ENCODE measurements around the gene TMC1. TPM values are rescaled to one million over a fixed set of nuclear protein-coding genes. Genes with fewer than 3 reads are reported as not detected.

TMC1 gene
- total RNA-seq, 1 donor from 2014 or later: not detected

DNA sequence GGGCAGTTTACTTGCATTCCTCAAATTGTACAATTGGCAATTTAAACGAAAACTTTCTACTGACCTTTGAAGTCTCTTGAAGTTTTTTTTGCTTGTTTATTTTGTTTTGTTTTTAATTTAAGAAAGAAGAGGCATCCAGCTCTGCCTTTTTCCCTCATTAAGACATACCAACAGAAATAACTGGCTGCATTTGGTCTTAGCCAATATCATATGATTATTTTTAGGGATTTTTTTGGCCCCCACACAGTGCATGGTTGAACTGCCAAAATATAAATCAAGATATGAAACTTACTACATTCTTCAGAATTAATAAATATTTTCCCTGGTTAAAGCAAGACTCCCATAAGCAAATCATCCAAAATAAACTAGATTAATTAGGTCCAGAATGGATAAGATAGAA, 352.0 kb downstream of the TMC1 start:
- DNase-seq (ENCODE audit: low spot score): no peak
- TF ChIP-seq EZH2phosphoT487 (IDR thresholded peaks at IDR 0.05) (no peak), EZH2 (IDR thresholded peaks at IDR 0.05) (no peak)
- TF ChIP-seq, protein P1, sequence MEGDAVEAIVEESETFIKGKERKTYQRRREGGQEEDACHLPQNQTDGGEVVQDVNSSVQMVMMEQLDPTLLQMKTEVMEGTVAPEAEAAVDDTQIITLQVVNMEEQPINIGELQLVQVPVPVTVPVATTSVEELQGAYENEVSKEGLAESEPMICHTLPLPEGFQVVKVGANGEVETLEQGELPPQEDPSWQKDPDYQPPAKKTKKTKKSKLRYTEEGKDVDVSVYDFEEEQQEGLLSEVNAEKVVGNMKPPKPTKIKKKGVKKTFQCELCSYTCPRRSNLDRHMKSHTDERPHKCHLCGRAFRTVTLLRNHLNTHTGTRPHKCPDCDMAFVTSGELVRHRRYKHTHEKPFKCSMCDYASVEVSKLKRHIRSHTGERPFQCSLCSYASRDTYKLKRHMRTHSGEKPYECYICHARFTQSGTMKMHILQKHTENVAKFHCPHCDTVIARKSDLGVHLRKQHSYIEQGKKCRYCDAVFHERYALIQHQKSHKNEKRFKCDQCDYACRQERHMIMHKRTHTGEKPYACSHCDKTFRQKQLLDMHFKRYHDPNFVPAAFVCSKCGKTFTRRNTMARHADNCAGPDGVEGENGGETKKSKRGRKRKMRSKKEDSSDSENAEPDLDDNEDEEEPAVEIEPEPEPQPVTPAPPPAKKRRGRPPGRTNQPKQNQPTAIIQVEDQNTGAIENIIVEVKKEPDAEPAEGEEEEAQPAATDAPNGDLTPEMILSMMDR (IDR thresholded peaks at IDR 0.05): no peak
- H3K4me3 ChIP-seq: no peak overlapping the region
- H3K4me2 ChIP-seq: no peak overlapping the region
- H3K9me3 Mint-ChIP-seq: no peaks in the 10 kb centered on the region
- H3F3A ChIP-seq (ENCODE audit: low read depth): no peaks in the 10 kb centered on the region
- H3K27me3 Mint-ChIP-seq (ENCODE audit: insufficient read depth, low read depth): no peaks in the 10 kb centered on the region
- H3K27ac ChIP-seq: no peak overlapping the region
- H3K79me2 ChIP-seq (ENCODE audit: low read depth): no peaks in the 10 kb centered on the region
- H3K4me3 Mint-ChIP-seq: no peak overlapping the region
- no peak overlapping the region for H2AFZ ChIP-seq (replicated peaks)
- no peaks in the 10 kb centered on the region for H3K27me3 ChIP-seq
- H4K20me1 ChIP-seq (ENCODE audit: low read depth): no peaks in the 10 kb centered on the region
- H3K9ac ChIP-seq: no peak overlapping the region
- no peaks in the 10 kb centered on the region for H3K36me3 ChIP-seq
- no peaks in the 10 kb centered on the region for H3K9me3 ChIP-seq (ENCODE audit: low read depth)
- H3K36me3 Mint-ChIP-seq: no peaks in the 10 kb centered on the region
- H3K4me1 ChIP-seq: no peaks in the 10 kb centered on the region
- no peaks in the 10 kb centered on the region for H3K4me1 Mint-ChIP-seq
- H3K27ac Mint-ChIP-seq: no peak overlapping the region

DNA sequence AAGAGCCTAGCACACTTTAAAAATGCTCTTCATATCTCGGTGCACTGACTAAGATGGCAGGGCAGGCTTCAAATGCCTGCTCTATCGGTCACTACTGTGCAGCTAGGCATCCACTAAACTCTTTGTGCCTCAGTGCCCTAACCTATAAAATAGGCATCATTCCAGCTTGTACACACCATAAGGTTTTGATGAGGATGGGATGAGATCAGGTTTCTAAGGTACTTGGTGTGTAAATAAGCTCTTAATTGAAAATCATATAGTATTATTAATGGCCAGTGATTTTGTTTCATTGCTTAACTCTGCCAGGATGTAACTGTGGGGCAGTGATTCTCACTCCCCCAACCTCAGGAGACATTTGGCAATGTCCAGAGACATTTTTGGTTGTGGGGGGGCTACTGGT, 352.9 kb downstream of the TMC1 start:
- Histone ChIP-seq H3K9ac (no peak overlapping the region), H3K9me3 (ENCODE audit: low read depth) (no peaks in the 10 kb centered on the region), H3K79me2 (ENCODE audit: low read depth) (no peaks in the 10 kb centered on the region), H4K20me1 (ENCODE audit: low read depth) (no peaks in the 10 kb centered on the region), H3K4me3 (no peak overlapping the region), H3K27ac (no peak overlapping the region), H3K27me3 (no peaks in the 10 kb centered on the region), H3F3A (ENCODE audit: low read depth) (no peaks in the 10 kb centered on the region), H2AFZ (replicated peaks) (no peak overlapping the region), H3K4me1 (no peaks in the 10 kb centered on the region), H3K36me3 (no peaks in the 10 kb centered on the region), H3K4me2 (no peak overlapping the region)
- DNase-seq (ENCODE audit: low spot score): no peak
- Mint-ChIP-seq H3K4me3 (no peak overlapping the region), H3K9me3 (peaks cover 2% of the 10 kb centered on the region), H3K27me3 (ENCODE audit: insufficient read depth, low read depth) (no peaks in the 10 kb centered on the region), H3K4me1 (no peaks in the 10 kb centered on the region), H3K27ac (no peak overlapping the region), H3K36me3 (no peaks in the 10 kb centered on the region)
- TF ChIP-seq, protein P1 (IDR thresholded peaks at IDR 0.05): no peak
- TF ChIP-seq EZH2phosphoT487 (IDR thresholded peaks at IDR 0.05) (no peak), EZH2 (IDR thresholded peaks at IDR 0.05) (no peak)

DNA sequence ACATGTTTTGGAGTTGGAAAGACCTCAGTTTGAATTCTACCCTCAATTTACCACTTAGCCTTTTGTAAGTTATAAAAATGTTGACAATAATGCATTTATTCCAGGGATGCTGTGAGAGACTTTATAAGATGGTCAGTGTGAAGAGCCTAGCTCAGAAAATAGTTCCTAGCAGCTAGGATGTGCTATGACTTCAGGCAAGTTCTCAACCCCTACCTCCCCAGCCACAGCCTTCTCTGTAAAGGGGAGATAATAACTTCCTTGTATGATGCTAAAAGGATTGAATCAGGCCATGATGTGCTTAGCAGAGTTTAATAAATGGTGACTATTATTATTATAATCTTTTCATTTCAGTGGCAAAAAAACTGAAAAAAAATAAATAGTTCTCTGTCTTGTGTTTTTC, 353.8 kb downstream of the TMC1 start:
- Histone ChIP-seq H3F3A (ENCODE audit: low read depth) (no peaks in the 10 kb centered on the region), H2AFZ (replicated peaks) (no peak overlapping the region), H3K9ac (no peak overlapping the region), H3K4me2 (no peak overlapping the region), H3K27me3 (no peaks in the 10 kb centered on the region), H3K36me3 (no peaks in the 10 kb centered on the region), H4K20me1 (ENCODE audit: low read depth) (no peaks in the 10 kb centered on the region), H3K4me3 (no peak overlapping the region), H3K27ac (no peak overlapping the region), H3K79me2 (ENCODE audit: low read depth) (no peaks in the 10 kb centered on the region), H3K4me1 (no peaks in the 10 kb centered on the region), H3K9me3 (ENCODE audit: low read depth) (no peaks in the 10 kb centered on the region)
- no peaks in the 10 kb centered on the region for H3K27me3 Mint-ChIP-seq (ENCODE audit: insufficient read depth, low read depth)
- no peaks in the 10 kb centered on the region for H3K4me1 Mint-ChIP-seq
- peaks cover 2% of the 10 kb centered on the region for H3K9me3 Mint-ChIP-seq
- H3K27ac Mint-ChIP-seq: no peak overlapping the region
- no peaks in the 10 kb centered on the region for H3K36me3 Mint-ChIP-seq
- no peak for TF ChIP-seq EZH2 (IDR thresholded peaks at IDR 0.05)
- no peak for TF ChIP-seq EZH2phosphoT487 (IDR thresholded peaks at IDR 0.05)
- TF ChIP-seq, protein P1 (IDR thresholded peaks at IDR 0.05): no peak
- no peak overlapping the region for H3K4me3 Mint-ChIP-seq
- DNase-seq (ENCODE audit: low spot score): no peak

All from neural progenitor cell (in vitro differentiated cells).